Epithelial cell of proximal tubule (primary cell): ENCODE data around the gene SERGEF. TPM values are rescaled to one million over a fixed set of nuclear protein-coding genes. Genes with fewer than 3 reads are reported as not detected.

Experiments
- DNase-seq: peaks from one replicate; pipeline ENCODE4 v3.0.0-alpha.2; 2011; ENCODE audit warnings: low read depth
- H3K4me3 ChIP-seq: 2 replicates; pipeline ENCODE4 v1.5.1; 2011; ENCODE audit warnings: low read depth, mild to moderate bottlenecking, low read length
- CTCF ChIP-seq: conservative IDR thresholded peaks from 2 replicates; pipeline ENCODE4 v1.5.1; 2012; ENCODE audit warnings: low read depth, mild to moderate bottlenecking, low read length
- total RNA-seq: library from RNA; depleted of rRNA; stranded (reverse); fragments of >200 nt; gene quantifications from 2 replicates; pipeline ENCODE4 v1.2.3, GENCODE V29; 2015

Gene SERGEF
- total RNA-seq, 1 donor from 2014 or later: 30.6 TPM

DNA sequence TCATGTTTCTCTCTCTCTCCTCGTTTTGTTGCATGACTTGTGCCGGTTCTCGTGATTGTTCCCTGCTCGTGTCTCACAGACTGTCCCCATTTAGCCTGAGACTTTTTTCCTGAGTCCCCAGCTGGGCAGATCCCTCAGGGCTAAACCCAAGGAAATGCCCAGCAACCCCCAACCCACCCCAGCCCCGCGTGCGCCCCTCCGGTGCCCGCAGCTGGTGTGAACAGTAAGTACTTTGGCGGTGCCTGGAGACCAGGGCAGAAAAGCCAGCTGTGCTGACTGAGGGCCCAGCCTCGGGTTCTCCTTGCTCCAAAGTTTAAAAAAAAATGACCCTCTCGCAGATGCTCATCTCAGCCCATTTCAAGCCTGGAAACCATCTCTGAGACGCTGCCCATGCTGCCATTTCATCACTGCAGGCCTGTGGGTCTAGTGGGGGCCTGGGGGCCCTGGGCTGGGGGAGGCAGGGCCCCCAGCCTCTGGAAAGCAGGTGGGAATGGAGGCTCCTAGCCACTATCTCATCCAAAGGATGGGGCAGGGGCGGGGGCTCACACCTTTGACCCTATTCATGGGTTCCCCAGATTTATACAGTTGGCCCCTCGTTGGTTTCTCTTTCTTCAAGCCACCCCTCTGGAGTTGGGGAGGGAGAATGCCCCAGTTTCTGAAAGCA lies 236.5 kb downstream of the SERGEF start:
- no peak overlapping the region for H3K4me3 ChIP-seq
- TF ChIP-seq CTCF: no peak
- no peak for DNase-seq

DNA sequence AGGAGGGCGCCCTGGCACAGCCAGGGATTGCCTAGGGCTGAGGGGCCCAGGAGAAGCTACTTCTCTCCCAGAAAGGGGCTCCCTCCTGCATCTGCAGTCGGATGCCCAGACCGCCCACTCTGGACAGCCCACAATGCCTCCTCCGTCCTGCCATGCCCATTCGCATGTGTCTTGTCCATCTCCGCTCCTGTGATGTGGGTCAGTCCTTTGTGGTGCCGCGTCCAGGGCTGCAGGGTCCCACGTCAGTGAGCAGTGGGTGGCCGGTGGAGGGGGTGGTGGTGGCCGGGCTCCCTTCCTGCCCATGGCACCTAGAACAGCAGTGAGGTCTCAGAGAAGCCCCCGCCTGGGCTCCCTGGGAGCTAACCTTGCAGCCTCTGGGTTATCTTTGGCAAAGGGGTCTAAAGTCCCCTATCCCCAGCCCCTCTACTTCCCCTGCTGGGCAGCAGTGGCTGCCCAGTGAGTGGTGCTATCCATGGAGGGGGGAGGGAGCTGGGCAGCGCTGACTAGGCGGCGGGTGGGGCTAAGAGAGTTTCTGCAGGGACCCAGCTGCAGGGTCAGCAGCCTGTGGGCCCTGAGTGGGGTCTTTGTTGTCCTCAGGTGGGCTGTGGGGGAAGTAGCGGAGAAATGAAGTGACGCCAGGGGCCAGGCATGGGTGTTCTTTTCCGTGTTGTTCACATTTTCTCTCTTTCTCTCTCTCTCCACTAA lies 237.2 kb downstream of the SERGEF start:
- no peak for DNase-seq
- no peak for TF ChIP-seq CTCF
- no peak overlapping the region for H3K4me3 ChIP-seq

- no peak for TF ChIP-seq CTCF
- DNase-seq: no peak
- no peak overlapping the region for H3K4me3 ChIP-seq
Measured at GRCh38 chr11:17775035-17775348, 237.9 kb downstream of the SERGEF start.

DNA sequence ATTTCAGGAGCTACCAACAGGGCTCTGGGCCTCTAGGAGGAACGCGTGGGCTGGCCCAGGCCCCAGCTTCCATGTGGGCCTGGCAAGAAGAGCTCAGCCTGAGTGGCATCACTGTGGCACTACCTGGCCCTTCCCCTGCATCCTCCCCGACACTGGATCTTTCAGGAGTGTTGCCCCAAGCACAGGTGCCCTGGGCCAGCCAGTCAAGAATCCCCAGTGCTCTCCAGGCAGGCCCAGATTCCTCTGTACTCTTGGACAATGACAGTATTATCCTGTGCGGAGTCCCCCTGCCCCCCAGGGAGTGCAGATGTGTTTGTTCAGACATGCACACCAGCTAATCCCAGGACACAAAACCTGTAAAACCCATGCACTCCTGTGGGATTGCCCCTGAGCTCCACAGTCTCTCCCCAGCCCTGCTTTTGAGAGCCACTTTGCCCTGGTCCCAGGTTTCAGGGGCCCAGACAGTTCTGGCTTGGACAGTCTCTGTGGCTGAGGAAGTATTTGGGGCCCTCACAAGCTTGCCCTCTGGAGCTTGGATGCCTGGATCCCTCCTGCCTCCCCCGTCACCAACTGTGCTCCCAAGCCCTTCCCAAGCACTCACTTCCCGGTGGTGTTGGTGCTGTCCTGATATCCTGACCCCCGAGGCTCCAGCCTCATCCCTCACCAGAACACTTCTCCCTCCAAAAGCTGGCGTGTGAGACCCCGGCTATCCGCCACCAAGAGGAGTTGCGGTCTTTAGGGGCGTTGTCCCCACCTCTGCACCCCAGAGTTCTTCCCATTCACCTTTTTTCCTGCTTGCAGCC lies 238.4 kb downstream of the SERGEF start:
- no peak overlapping the region for H3K4me3 ChIP-seq
- DNase-seq: no peak
- no peak for TF ChIP-seq CTCF

DNA sequence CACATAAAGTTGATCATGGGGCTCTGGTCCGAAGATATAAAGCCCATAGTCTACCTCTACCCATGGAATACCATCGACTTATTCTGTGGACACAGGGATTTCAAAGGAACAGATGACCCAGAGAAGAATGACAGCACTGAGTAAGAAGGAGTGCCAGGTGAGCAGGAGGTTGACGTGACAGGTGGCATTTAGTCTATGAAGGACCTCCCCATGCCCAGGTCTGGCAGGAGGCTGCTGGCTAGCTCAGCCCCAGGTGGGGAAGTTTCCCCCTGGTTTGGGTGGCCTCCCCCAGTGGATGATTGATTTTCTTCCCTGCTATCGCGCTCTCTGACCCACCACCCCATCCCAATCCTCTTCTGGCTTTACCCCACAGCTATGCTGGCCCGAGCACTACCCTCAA lies 239.2 kb downstream of the SERGEF start:
- no peak overlapping the region for H3K4me3 ChIP-seq
- no peak for DNase-seq
- no peak for TF ChIP-seq CTCF

GRCh38 chr11:17772704-17773600 lies 239.9 kb downstream of the SERGEF start:
- DNase-seq: no peak
- no peak for TF ChIP-seq CTCF

More at GRCh38 chr11:17772704-17773600, 239.9 kb downstream of the SERGEF start:
- H3K4me3 ChIP-seq: no peak overlapping the region
